HepG2 (cell line): ENCODE measurements around the gene FAM83E. TPM values are rescaled to one million over a fixed set of nuclear protein-coding genes. Genes with fewer than 3 reads are reported as not detected.
A peak's percentile ranks its signal among the peaks of the same experiment; 100 is the strongest.

Experiments used
- ADNP ChIP-seq: sonication (generic); formaldehyde crosslinking; IDR thresholded peaks from 2 replicates; pipeline ENCODE4 v1.4.0; 2020; ENCODE audit warnings: missing genetic modification reagents
- ATRX ChIP-seq: sonication (generic); formaldehyde crosslinking; IDR thresholded peaks from 2 replicates; pipeline ENCODE4 v1.4.0; 2020; ENCODE audit warnings: missing genetic modification reagents, borderline replicate concordance
- CCAR2 ChIP-seq: fragments of 200-400 bp; formaldehyde crosslinking; optimal IDR thresholded peaks from 2 replicates; pipeline ENCODE3; 2018; ENCODE audit warnings: low read depth, mild to moderate bottlenecking, low read length, moderate library complexity
- FOXK2 ChIP-seq: fragments of 450-650 bp; IDR thresholded peaks from 2 replicates; pipeline ENCODE4 v1.6.1; 2016
- GABPB1 ChIP-seq: IDR thresholded peaks from 2 replicates; pipeline ENCODE4 v1.6.1; 2016; ENCODE audit warnings: mild to moderate bottlenecking, missing genetic modification reagents, moderate library complexity, missing compliant biosample characterization
- HDAC1 ChIP-seq: sonication (generic); formaldehyde crosslinking; IDR thresholded peaks from 2 replicates; pipeline ENCODE4 v1.5.1; 2020; ENCODE audit warnings: mild to moderate bottlenecking, missing genetic modification reagents
- KMT2B ChIP-seq: IDR thresholded peaks from 2 replicates; pipeline ENCODE4 v1.6.1; 2016; ENCODE audit warnings: missing genetic modification reagents, missing compliant biosample characterization
- TSC22D2 ChIP-seq: sonication (generic); formaldehyde crosslinking; IDR thresholded peaks from 2 replicates; pipeline ENCODE4 v1.5.1; 2020; ENCODE audit warnings: missing genetic modification reagents, mild to moderate bottlenecking, borderline replicate concordance
- ZNF232 ChIP-seq: sonication (generic); formaldehyde crosslinking; IDR thresholded peaks from 2 replicates; pipeline ENCODE4 v1.4.0; 2020; ENCODE audit warnings: missing genetic modification reagents, borderline replicate concordance
- ZNF615 ChIP-seq: sonication (generic); formaldehyde crosslinking; IDR thresholded peaks from 2 replicates; pipeline ENCODE4 v1.5.0; 2020; ENCODE audit warnings: mild to moderate bottlenecking, missing genetic modification reagents, borderline replicate concordance
- ZNF746 ChIP-seq: sonication (generic); formaldehyde crosslinking; IDR thresholded peaks from 2 replicates; pipeline ENCODE4 v1.8.0; 2022; ENCODE audit warnings: mild to moderate bottlenecking, missing genetic modification reagents
- ZNF776 ChIP-seq: sonication (generic); formaldehyde crosslinking; IDR thresholded peaks from 2 replicates; pipeline ENCODE4 v1.4.0; 2020; ENCODE audit warnings: mild to moderate bottlenecking, missing genetic modification reagents
- polyA plus RNA-seq, 8 experiments: library from polyadenylated mRNA; depleted of rRNA in 3 of 8; stranded (reverse) in 7 of 8; unstranded in 1 of 8; fragments of >200 nt; fragmentation: Illumina TruSeq in 4 of 8; extraction: Trizol in 4 of 8; gene quantifications; 2 replicates each; pipeline versions ENCODE4 v1.2.1 to v1.2.3, GENCODE V29; 2011 to 2016; ENCODE audit warnings: low read depth in 4 of 8, missing spikeins in 1 of 8, mixed read lengths in 1 of 8; ENCODE audit not compliant: insufficient read depth in 1 of 8
- total RNA-seq, 5 experiments: library from RNA; depleted of rRNA; stranded (reverse); fragments of >200 nt; fragmentation: Illumina TruSeq; extraction: Trizol; gene quantifications; 2 replicates each; pipeline ENCODE4 v1.2.3, GENCODE V29; 2016; ENCODE audit warnings: low read depth in 1 of 5
- TF ChIP-seq, protein P1 (sequence below): IDR thresholded peaks from 2 replicates; pipeline ENCODE4 v1.6.1; 2016; ENCODE audit warnings: missing biosample characterization, missing genetic modification reagents, low read depth
- TF ChIP-seq, protein P2 (sequence below): sonication (generic); formaldehyde crosslinking; IDR thresholded peaks from 2 replicates; pipeline ENCODE4 v1.9.0; 2022; ENCODE audit warnings: low read depth, missing genetic modification reagents
- TF ChIP-seq, protein P3 (sequence below): sonication (generic); formaldehyde crosslinking; IDR thresholded peaks from 2 replicates; pipeline ENCODE4 v1.8.0; 2022; ENCODE audit warnings: mild to moderate bottlenecking, missing genetic modification reagents
- TF ChIP-seq, protein P4 (sequence below): IDR thresholded peaks from 2 replicates; pipeline ENCODE4 v1.4.0; 2020; ENCODE audit warnings: mild to moderate bottlenecking, missing genetic modification reagents

FAM83E gene
- total and polyA plus RNA-seq, 2 of the 13 experiments (the other 11 are each of a cell fraction or from before 2014, with no cell fraction given): 0.18 to 0.60 TPM

DNA sequence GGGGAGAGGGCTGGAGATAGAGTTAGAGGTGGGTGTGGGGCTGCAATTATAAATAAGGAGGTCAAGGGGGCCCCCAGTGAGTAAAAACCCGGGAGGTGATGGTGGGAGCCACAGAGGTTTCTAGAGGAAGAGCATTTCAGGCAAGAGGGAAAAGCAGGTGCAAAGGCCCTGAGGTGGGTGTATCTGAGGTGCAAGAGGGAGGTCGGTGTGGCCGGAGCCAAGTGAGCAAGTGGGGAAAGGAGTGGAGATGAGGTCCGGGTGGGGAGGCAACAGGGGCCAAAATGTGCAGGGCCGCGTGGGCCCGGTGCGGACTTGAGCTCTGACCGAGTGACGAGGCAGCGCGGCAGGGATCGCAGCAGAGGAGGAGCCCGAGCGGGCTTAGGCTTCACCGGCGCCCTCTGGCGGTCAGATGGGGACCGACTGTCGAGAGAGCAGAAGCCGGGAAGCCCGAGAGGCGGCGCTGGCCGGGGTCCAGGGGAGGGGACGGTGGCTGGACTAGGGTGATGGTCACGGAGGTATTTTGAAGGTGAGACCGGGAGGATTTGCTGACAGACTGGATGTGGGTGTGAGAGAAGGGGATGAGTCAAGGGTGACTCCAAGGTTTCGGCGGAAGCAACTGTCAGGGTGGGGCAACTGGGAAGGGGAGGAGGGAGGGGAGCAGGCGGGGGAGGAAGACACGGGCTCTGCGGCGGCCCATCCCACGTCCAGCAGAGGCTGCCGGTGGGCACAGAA is 26.0 kb downstream of the FAM83E start (continued):
- TF ChIP-seq, protein P1, sequence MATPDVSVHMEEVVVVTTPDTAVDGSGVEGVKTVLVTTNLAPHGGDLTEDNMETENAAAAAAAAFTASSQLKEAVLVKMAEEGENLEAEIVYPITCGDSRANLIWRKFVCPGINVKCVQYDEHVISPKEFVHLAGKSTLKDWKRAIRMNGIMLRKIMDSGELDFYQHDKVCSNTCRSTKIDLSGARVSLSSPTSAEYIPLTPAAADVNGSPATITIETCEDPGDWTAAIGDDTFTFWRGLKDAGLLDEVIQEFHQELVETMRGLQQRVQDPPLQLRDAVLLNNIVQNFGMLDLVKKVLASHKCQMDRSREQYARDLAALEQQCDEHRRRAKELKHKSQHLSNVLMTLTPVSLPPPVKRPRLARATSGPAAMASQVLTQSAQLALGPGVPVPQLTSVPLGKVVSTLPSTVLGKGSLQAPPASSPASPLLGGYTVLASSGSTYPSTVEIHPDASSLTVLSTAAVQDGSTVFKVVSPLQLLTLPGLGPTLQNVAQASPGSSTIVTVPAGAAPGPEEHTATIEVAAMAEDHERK (CRISPR knock-in tag): no peak
- peak; percentile 44; the same call in 1 of the 2 replicates for TF ChIP-seq ZNF232 (CRISPR knock-in tag)
- no peak for TF ChIP-seq ZNF615 (CRISPR knock-in tag)
- TF ChIP-seq ATRX: no peak
- TF ChIP-seq, protein P2, sequence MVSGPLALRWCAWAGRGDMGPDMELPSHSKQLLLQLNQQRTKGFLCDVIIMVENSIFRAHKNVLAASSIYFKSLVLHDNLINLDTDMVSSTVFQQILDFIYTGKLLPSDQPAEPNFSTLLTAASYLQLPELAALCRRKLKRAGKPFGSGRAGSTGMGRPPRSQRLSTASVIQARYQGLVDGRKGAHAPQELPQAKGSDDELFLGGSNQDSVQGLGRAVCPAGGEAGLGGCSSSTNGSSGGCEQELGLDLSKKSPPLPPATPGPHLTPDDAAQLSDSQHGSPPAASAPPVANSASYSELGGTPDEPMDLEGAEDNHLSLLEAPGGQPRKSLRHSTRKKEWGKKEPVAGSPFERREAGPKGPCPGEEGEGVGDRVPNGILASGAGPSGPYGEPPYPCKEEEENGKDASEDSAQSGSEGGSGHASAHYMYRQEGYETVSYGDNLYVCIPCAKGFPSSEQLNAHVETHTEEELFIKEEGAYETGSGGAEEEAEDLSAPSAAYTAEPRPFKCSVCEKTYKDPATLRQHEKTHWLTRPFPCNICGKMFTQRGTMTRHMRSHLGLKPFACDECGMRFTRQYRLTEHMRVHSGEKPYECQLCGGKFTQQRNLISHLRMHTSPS (CRISPR knock-in tag): no peak
- TF ChIP-seq CCAR2: no peak
- peak; percentile 65; the same call in 1 of the 2 replicates for TF ChIP-seq ADNP (CRISPR knock-in tag)
- peak; percentile 53; the same call in 1 of the 2 replicates for TF ChIP-seq ZNF746 (CRISPR knock-in tag)
- TF ChIP-seq GABPB1 (CRISPR knock-in tag): peak; percentile 58; the same call in 1 of the 2 replicates
- TF ChIP-seq, protein P3, sequence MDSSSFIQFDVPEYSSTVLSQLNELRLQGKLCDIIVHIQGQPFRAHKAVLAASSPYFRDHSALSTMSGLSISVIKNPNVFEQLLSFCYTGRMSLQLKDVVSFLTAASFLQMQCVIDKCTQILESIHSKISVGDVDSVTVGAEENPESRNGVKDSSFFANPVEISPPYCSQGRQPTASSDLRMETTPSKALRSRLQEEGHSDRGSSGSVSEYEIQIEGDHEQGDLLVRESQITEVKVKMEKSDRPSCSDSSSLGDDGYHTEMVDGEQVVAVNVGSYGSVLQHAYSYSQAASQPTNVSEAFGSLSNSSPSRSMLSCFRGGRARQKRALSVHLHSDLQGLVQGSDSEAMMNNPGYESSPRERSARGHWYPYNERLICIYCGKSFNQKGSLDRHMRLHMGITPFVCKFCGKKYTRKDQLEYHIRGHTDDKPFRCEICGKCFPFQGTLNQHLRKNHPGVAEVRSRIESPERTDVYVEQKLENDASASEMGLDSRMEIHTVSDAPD (CRISPR knock-in tag): no peak
- TF ChIP-seq ZNF776 (CRISPR knock-in tag): no peak
- TF ChIP-seq, protein P4, sequence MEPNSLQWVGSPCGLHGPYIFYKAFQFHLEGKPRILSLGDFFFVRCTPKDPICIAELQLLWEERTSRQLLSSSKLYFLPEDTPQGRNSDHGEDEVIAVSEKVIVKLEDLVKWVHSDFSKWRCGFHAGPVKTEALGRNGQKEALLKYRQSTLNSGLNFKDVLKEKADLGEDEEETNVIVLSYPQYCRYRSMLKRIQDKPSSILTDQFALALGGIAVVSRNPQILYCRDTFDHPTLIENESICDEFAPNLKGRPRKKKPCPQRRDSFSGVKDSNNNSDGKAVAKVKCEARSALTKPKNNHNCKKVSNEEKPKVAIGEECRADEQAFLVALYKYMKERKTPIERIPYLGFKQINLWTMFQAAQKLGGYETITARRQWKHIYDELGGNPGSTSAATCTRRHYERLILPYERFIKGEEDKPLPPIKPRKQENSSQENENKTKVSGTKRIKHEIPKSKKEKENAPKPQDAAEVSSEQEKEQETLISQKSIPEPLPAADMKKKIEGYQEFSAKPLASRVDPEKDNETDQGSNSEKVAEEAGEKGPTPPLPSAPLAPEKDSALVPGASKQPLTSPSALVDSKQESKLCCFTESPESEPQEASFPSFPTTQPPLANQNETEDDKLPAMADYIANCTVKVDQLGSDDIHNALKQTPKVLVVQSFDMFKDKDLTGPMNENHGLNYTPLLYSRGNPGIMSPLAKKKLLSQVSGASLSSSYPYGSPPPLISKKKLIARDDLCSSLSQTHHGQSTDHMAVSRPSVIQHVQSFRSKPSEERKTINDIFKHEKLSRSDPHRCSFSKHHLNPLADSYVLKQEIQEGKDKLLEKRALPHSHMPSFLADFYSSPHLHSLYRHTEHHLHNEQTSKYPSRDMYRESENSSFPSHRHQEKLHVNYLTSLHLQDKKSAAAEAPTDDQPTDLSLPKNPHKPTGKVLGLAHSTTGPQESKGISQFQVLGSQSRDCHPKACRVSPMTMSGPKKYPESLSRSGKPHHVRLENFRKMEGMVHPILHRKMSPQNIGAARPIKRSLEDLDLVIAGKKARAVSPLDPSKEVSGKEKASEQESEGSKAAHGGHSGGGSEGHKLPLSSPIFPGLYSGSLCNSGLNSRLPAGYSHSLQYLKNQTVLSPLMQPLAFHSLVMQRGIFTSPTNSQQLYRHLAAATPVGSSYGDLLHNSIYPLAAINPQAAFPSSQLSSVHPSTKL (CRISPR knock-in tag): peak; percentile 53
- TF ChIP-seq HDAC1 (CRISPR knock-in tag): peak; percentile 38; the same call in 1 of the 2 replicates
- TF ChIP-seq TSC22D2: no peak
- TF ChIP-seq FOXK2: no peak
- TF ChIP-seq KMT2B: 0 out of 2 replicates have a peak, but pooled peaks have one; percentile 31
